ENCODE data around the gene H2BW1. TPM values are rescaled to one million over a fixed set of nuclear protein-coding genes. Genes with fewer than 3 reads are reported as not detected.
"Not testable (repeated sequence)": the region's sequence is repeated elsewhere in the genome, so short reads cannot be mapped to it uniquely, and the experiment has no call there.

The H2BW1 gene
- total RNA-seq, 1 donor from 2014 or later: not detected

- H3K9me3 Mint-ChIP-seq (ENCODE audit: low read depth); H3K27ac Mint-ChIP-seq (ENCODE audit: unreplicated experiment); H3K36me3 Mint-ChIP-seq (ENCODE audit: low read depth); DNase-seq (ENCODE audit: low spot score); H3K4me1 Mint-ChIP-seq (ENCODE audit: low read depth); H3K4me3 Mint-ChIP-seq (ENCODE audit: unreplicated experiment); H3K27me3 Mint-ChIP-seq (ENCODE audit: low read depth): not testable (repeated sequence)
Observed at GRCh38 chrX:103962411-103963278, 50.9 kb downstream of the H2BW1 start, which contains the start of gene TMSB15B. TSS of gene TMSB15B (plus strand) at chrX:103962627.

Other genes with a start within 250 kb of the H2BW1 start
- 0.77 to 1.2 TPM (median 1.1 TPM) in 3 replicates for gene PLP1, start 236.9 kb downstream of the H2BW1 start, total RNA-seq
- 2.6 to 4.1 TPM (median 2.7 TPM) in 3 replicates for gene RAB9B, start 181.5 kb downstream of the H2BW1 start, total RNA-seq
- gene TMSB15B, start 51.1 kb downstream of the H2BW1 start, total RNA-seq: 6.8 to 12.5 TPM (median 9.7 TPM) in 3 replicates
- 0.59 TPM in 1 of 3 replicates, not detected in the others for gene H2BW2, start 26.2 kb upstream of the H2BW1 start, total RNA-seq
- 3.4 to 4.5 TPM (median 4.3 TPM) in 3 replicates for gene TMSB15C, start 62.5 kb upstream of the H2BW1 start, total RNA-seq
- 1.9 to 6.8 TPM (median 5.0 TPM) in 3 replicates for gene ZCCHC18, start 98.8 kb upstream of the H2BW1 start, total RNA-seq
- 3.4 to 4.9 TPM (median 4.4 TPM) in 3 replicates for gene SLC25A53, start 143.3 kb upstream of the H2BW1 start, total RNA-seq
- 14.6 to 15.5 TPM (median 15.2 TPM) in 3 replicates for gene FAM199X, start 152.7 kb upstream of the H2BW1 start, total RNA-seq
- gene ESX1, start 241.2 kb upstream of the H2BW1 start, total RNA-seq: not detected in 3 replicates

Measured in chondrocyte (in vitro differentiated cells).